ENCODE measurements around the gene PBX4.

- TF ChIP-seq CTCF (IDR thresholded peaks at IDR 0.05) (no peak), POLR2A (IDR thresholded peaks at IDR 0.05) (no peak)
Measured at GRCh38 chr19:19579533-19580361, 38.7 kb downstream of the PBX4 start.
